Left lung (tissue), 14 donors: ENCODE measurements around the gene HLA-DQB1. TPM values are rescaled to one million over a fixed set of nuclear protein-coding genes. Genes with fewer than 3 reads are reported as not detected.
A peak's percentile ranks its signal among the peaks of the same experiment; 100 is the strongest.
"Not testable (repeated sequence)": the region's sequence is repeated elsewhere in the genome, so short reads cannot be mapped to it uniquely, and the experiment has no call there.

Source experiments
- ATAC-seq: fragments of 200-7000 bp; cut with Tn5 transposase; one replicate; pipeline ENCODE4 v1.9.1; 2020; ENCODE audit warnings: moderate library complexity
- DNase-seq, 4 donors: peaks; one replicate each; pipeline ENCODE4 v3.0.0-alpha.2; 2013 to 2020
- H3K27ac ChIP-seq, 2 donors: fragments of 200-600 bp; sonication (generic) in 1 of 2; one replicate each; pipeline versions ENCODE4 v1.5.0 to v1.8.0; 2020 to 2021
- H3K27me3 ChIP-seq, 2 donors: fragments of 200-600 bp; sonication (generic) in 1 of 2; one replicate each; pipeline versions ENCODE4 v1.5.0 to v1.8.0; 2020 to 2021
- H3K36me3 ChIP-seq, 2 donors: fragments of 200-600 bp; sonication (generic) in 1 of 2; one replicate each; pipeline versions ENCODE4 v1.5.0 to v1.8.0; 2020 to 2021
- H3K4me1 ChIP-seq, 2 donors: fragments of 200-600 bp; one replicate each; pipeline ENCODE4 v1.8.0; 2021
- H3K4me3 ChIP-seq, 2 donors: fragments of 200-600 bp; sonication (generic) in 1 of 2; one replicate each; pipeline versions ENCODE4 v1.5.0 to v1.8.0; 2020 to 2021; ENCODE audit warnings: mild to moderate bottlenecking in 1 of 2
- H3K9me3 ChIP-seq, 2 donors: fragments of 200-600 bp; sonication (generic) in 1 of 2; one replicate each; pipeline versions ENCODE4 v1.5.0 to v1.8.0; 2020 to 2021
- intact Hi-C, 2 donors: fragments of 100-400 bp; cut with DNase I; formaldehyde crosslinking; loops; one replicate each; pipeline versions ENCODE4 v1.11.2 to v1.14.2; 2022
- long read RNA-seq, 12 donors: library from polyadenylated mRNA in 2 of 12; unstranded in 2 of 12; transcript quantifications; one replicate each; pipeline ENCODE4 v2.0.0 and lab custom pipeline, GENCODE V29; 2019 to 2026
- polyA plus RNA-seq, 6 donors: library from polyadenylated mRNA; unstranded; fragments of 120-200 nt; gene quantifications; one replicate each; pipeline ENCODE4 v1.2.1, GENCODE V29; 2013; ENCODE audit not compliant: insufficient read length in 6 of 6
- total RNA-seq, 2 donors: library from RNA; stranded (reverse); fragmentation: NEBNext Ultra II Directional; extraction: Animal tissue kit (Norgen Biotek cat#: 25700); gene quantifications; one replicate each; pipeline ENCODE4 v1.2.1, GENCODE V29; 2021
- TF ChIP-seq, protein P1 (sequence below), 2 donors: fragments of 200-600 bp; sonication (generic) in 1 of 2; IDR thresholded peaks; one replicate each; pipeline versions ENCODE4 v1.5.0 to v1.8.0; 2021; ENCODE audit warnings: antibody characterized with exemption in 2 of 2
- donor health status: DM: no; HTN: yes; CAD: no.
- donor health status: DM: no; HTN: no; CAD: no.

Gene HLA-DQB1
- total RNA-seq (100 to 1,000 TPM in 1 of 2 donors, 10 to 100 TPM in 1; 56.8 to 172 TPM), polyA plus RNA-seq (1 to 10 TPM; 2.8 to 9.5 (median 5.1) TPM)
- long read RNA-seq, donor 1, transcript HLA-DQB1-205 (5 exons, 1,642 nt), result major isoform, 8 of 39 reads
- long read RNA-seq, donor 1, partial matches to known transcripts, result 22 of 39 reads
- long read RNA-seq, donor 1, other reads (novel, unspliced or antisense), result 9 of 39 reads
- long read RNA-seq, donor 2, partial matches to known transcripts, result 0 of 2 reads
- long read RNA-seq, donor 2, other reads (novel, unspliced or antisense), result 0 of 2 reads
- long read RNA-seq, donor 3, result 0 reads
- long read RNA-seq, donor 4, transcript HLA-DQB1-205 (5 exons, 1,642 nt), result major isoform, 356 of 380 reads
- long read RNA-seq, donor 4, partial matches to known transcripts, result 13 of 380 reads
- long read RNA-seq, donor 4, other reads (novel, unspliced or antisense), result 10 of 380 reads
- long read RNA-seq, donor 5, partial matches to known transcripts, result 8 of 10 reads
- long read RNA-seq, donor 5, other reads (novel, unspliced or antisense), result 0 of 10 reads
- long read RNA-seq, donor 6, partial matches to known transcripts, result 7 of 11 reads
- long read RNA-seq, donor 6, other reads (novel, unspliced or antisense), result 0 of 11 reads
- long read RNA-seq, donor 7, partial matches to known transcripts, result 0 of 1 reads
- long read RNA-seq, donor 7, other reads (novel, unspliced or antisense), result 0 of 1 reads
- long read RNA-seq, donor 8, partial matches to known transcripts, result 0 of 2 reads
- long read RNA-seq, donor 8, other reads (novel, unspliced or antisense), result 0 of 2 reads
- long read RNA-seq, donor 9, partial matches to known transcripts, result 0 of 1 reads
- long read RNA-seq, donor 9, other reads (novel, unspliced or antisense), result 0 of 1 reads
- long read RNA-seq, donor 10, transcript HLA-DQB1-202 (4 exons, 1,501 nt), result minor isoform, 13 of 268 reads
- long read RNA-seq, donor 10, transcript HLA-DQB1-205 (5 exons, 1,642 nt), result major isoform, 233 of 268 reads
- long read RNA-seq, donor 10, partial matches to known transcripts, result 10 of 268 reads
- long read RNA-seq, donor 10, other reads (novel, unspliced or antisense), result 11 of 268 reads
- long read RNA-seq, donor 11, result 0 reads
- long read RNA-seq, donor 12, transcript HLA-DQB1-205 (5 exons, 1,642 nt), result major isoform, 6 of 13 reads
- long read RNA-seq, donor 12, partial matches to known transcripts, result 7 of 13 reads
- long read RNA-seq, donor 12, other reads (novel, unspliced or antisense), result 0 of 13 reads

DNA sequence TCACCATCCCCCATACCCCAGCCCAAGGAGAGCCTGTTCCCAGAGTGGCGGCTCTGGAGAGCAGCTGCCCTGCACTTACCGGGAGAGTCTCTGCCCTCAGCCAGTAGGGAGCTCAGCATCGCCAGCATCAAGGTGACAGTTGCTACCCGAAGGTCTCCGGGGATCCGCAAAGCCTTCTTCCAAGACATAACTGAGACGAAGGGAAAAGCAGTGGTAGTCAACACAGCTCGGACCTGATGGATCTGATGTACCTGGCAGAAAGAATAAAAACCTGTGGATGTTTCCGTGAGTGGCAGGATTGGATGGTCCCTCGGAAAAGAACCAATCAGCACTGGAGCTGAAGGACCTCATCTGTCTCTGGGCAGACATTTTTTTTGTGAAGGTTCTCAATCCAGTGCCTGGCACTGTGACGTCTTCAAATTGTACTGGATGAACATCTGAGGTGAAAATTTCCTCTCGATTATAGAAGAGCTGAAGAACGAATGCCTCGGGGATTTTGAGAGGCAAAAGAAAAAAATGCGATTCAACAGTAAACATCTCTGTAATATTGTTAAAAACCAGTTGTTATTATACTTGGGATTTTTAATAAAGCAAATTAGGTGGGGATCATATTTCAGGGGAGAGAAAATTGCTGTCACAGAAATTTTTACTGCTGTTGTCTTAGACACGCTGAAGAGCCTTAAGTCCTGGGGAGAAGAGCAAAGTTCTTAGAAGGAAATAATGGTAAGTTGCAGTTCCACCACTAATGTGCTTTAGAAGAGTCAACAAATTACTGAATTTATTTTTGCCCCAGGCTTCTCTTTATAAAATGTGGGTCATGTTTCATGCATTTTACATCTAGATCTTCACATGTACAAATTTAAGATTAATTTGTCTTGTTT lies at the start of gene HLA-DQB1:
TSS of gene HLA-DQB1 (minus strand) at position 238 of the 881 bp plus-strand sequence. CDS start at position 188, 50 bp downstream.
- Histone ChIP-seq H3K4me3 (peak within 1 kb of the TSS in 1 of 2 donors; percentile 50), H3K36me3 (peaks cover 0 to 5% of the 10 kb centered on the region in 2 donors)
- intact Hi-C loops, result no loop called here

DNA sequence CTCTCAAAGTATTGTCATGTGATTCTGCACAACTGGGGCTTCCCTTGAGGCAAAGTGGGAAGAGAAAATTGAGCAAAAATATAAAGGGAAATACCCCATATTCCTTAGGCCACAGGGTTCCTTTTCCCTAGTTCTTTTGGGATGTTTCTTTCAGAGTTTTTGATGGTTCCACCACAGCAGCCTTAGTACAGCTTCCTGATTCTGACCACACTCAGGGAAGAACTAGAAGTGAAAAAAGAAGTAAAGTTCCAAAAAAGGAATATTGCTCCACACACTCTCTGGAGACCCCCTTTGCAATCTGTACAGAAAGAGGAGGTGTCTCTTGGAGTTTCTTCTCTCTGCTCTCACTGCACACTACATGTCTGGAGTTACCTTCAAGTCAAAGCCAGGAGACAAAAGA lies 46.8 kb upstream of the HLA-DQB1 start:
- no peaks in the 10 kb centered on the region for H3K9me3 ChIP-seq
- ATAC-seq, result no peak
- H3K4me1 ChIP-seq, result no peaks in the 10 kb centered on the region
- no peak overlapping the region for H3K27ac ChIP-seq
- H3K36me3 ChIP-seq, result no peaks in the 10 kb centered on the region
- TF ChIP-seq, protein P1, sequence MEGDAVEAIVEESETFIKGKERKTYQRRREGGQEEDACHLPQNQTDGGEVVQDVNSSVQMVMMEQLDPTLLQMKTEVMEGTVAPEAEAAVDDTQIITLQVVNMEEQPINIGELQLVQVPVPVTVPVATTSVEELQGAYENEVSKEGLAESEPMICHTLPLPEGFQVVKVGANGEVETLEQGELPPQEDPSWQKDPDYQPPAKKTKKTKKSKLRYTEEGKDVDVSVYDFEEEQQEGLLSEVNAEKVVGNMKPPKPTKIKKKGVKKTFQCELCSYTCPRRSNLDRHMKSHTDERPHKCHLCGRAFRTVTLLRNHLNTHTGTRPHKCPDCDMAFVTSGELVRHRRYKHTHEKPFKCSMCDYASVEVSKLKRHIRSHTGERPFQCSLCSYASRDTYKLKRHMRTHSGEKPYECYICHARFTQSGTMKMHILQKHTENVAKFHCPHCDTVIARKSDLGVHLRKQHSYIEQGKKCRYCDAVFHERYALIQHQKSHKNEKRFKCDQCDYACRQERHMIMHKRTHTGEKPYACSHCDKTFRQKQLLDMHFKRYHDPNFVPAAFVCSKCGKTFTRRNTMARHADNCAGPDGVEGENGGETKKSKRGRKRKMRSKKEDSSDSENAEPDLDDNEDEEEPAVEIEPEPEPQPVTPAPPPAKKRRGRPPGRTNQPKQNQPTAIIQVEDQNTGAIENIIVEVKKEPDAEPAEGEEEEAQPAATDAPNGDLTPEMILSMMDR (IDR thresholded peaks at IDR 0.05), result no peak
- intact Hi-C loops, result no loop called here
- DNase-seq, result no peak
- no peaks in the 10 kb centered on the region for H3K27me3 ChIP-seq
- H3K4me3 ChIP-seq, result no peak overlapping the region

More for the DNA sequence above, at the start of gene HLA-DQB1:
- peak in 1 of 4 donors; percentile 45 for DNase-seq
- ATAC-seq, result peak; percentile 83
- TF ChIP-seq, protein P1 (IDR thresholded peaks at IDR 0.05), result no peak
- Histone ChIP-seq H3K9me3 (no peaks in the 10 kb centered on the region), H3K27ac (peak within 1 kb of the TSS in 1 of 2 donors; percentile 73), H3K27me3 (peaks cover 0 to 5% of the 10 kb centered on the region in 2 donors), H3K4me1 (peaks cover 0 to 47% of the 10 kb centered on the region in 2 donors)

DNA sequence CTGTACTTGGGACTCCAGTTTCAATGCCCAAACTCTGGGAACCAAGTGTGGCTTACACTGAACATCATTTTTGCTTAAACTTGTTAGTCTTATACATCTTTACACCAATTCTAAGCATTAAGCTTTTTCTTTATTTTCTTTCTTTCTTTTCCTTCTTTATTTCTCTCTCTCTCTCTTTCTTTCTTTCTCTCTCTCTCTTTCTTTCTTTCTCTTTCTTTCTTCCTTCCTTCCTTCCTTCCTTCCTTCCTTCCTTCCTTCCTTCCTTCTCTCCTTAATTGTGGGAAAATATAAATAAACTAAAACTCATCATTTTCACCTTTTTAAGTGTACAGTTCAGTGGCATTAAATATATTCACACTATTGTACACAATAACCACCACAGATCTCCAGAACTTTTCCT lies 43.2 kb upstream of the HLA-DQB1 start:
- Histone ChIP-seq H3K36me3 (no peaks in the 10 kb centered on the region), H3K4me1 (no peaks in the 10 kb centered on the region), H3K4me3 (no peak overlapping the region), H3K27ac (no peak overlapping the region), H3K9me3 (no peaks in the 10 kb centered on the region), H3K27me3 (no peaks in the 10 kb centered on the region)
- DNase-seq, result no peak
- TF ChIP-seq, protein P1 (IDR thresholded peaks at IDR 0.05), result no peak
- intact Hi-C loops, result no loop called here
- ATAC-seq, result no peak

DNA sequence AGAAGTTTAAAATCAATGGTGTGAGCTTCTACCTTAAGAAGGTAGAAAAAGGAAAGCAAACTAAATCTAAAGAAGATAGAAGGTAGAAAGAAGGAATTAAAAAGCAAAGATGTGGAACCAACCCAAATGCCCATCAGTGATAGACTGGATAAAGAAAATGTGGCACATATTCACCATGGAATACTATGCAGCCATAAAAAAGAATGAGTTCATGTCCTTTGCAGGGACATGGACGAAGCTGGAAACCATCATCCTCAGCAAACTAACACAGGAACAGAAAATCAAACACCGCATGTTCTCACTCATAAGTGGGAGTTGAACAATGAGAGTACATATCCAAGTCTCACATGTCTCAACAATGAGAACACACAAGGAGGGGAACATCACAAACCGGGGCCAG lies 38.7 kb upstream of the HLA-DQB1 start:
- H3K4me1 ChIP-seq, ATAC-seq, intact Hi-C loops, H3K9me3 ChIP-seq, H3K4me3 ChIP-seq, DNase-seq, H3K27ac ChIP-seq, H3K36me3 ChIP-seq, H3K27me3 ChIP-seq: not testable (repeated sequence)
